Measurements from ENCODE around the gene EIF4B.
"Not testable (repeated sequence)": the region's sequence is repeated elsewhere in the genome, so short reads cannot be mapped to it uniquely, and the experiment has no call there.

Gene EIF4B

DNA sequence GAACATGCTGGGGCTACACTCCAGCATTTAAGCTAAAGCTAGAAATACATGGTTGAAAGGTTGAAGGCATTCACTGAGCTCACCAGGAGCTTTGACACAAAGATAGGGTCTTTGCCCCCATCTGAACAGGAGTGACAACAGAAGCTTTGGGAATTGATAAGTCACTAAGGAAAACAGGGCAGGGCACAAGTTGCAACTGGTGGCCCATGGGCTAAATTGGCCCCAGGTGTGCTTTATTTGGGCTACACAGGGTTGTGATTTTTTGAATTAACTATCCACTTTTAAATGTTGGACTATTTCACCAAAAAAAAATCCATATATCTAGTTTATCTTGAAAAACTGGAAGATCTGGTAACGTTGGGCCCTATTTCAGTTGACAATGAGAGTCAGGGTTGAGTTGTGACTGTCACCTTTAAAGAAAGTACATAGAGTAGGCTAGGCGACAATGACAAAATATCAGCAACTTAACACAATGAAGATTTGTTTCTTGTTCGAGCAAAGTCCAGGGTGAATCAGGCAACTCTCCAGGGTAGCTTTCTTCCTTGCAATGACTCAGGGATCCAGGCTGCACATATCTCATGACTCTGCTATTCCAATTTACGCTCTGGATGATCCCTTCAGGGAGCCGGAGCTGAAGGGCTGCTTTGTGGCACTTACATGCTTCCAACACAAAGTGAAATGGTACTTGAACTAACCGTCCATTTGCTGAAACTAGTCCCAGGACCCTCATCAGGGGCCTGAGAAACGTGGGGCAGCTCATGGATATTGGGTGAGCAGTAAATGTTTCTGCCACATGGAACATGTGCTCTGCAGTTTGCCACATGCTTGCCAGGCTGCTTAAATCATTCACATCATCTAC is 13.3 kb upstream of the EIF4B start:
- H3K36me3 ChIP-seq (ENCODE audit: control insufficient read depth in 2 of 2, insufficient read depth in 2 of 2, low read length in 2 of 2), result no peaks in the 10 kb centered on the region
- no peaks in the 10 kb centered on the region for H3K27me3 ChIP-seq (ENCODE audit: control insufficient read depth in 2 of 2, insufficient read depth in 2 of 2, low read length in 2 of 2)
- no peak overlapping the region for H3K4me3 ChIP-seq (ENCODE audit: low read length in 2 of 2)
- peak overlapping the region in 1 of 2 donors; percentile 41 for H3K9ac ChIP-seq (ENCODE audit: low read depth in 1 of 2, low read length in 2 of 2)
- peaks cover 10 to 23% of the 10 kb centered on the region in 2 donors for H3K4me1 ChIP-seq (ENCODE audit: control insufficient read depth in 2 of 2, insufficient read depth in 2 of 2, low read length in 2 of 2)
- no peaks in the 10 kb centered on the region for H3K9me3 ChIP-seq (ENCODE audit: control insufficient read depth in 2 of 2, low read length in 2 of 2)
- H3K27ac ChIP-seq (ENCODE audit: low read depth in 2 of 2, low read length in 2 of 2), result peak overlapping the region; percentile 74 to 87

DNA sequence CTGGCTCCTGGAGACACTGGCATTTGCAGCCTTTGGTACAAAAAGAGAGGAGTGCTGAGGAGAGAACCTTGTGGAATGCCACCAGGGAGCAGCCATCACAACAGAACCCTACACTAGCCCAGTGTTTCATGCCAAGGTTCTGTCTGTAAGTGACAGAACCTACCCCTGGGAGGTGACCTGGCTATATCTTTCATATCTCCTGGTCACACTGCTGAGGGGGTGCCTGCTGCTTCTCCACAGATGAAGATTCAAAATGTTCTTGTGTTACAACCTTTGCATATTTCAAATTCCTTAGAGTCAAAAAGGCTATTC is 12.7 kb upstream of the EIF4B start:
- Histone ChIP-seq H3K4me1 (ENCODE audit: control insufficient read depth in 2 of 2, insufficient read depth in 2 of 2, low read length in 2 of 2) (peaks cover 10 to 23% of the 10 kb centered on the region in 2 donors), H3K9me3 (ENCODE audit: control insufficient read depth in 2 of 2, low read length in 2 of 2) (no peaks in the 10 kb centered on the region), H3K9ac (ENCODE audit: low read depth in 1 of 2, low read length in 2 of 2) (no peak overlapping the region), H3K27ac (ENCODE audit: low read depth in 2 of 2, low read length in 2 of 2) (peak overlapping the region; percentile 17 to 59), H3K36me3 (ENCODE audit: control insufficient read depth in 2 of 2, insufficient read depth in 2 of 2, low read length in 2 of 2) (no peaks in the 10 kb centered on the region), H3K4me3 (ENCODE audit: low read length in 2 of 2) (no peak overlapping the region), H3K27me3 (ENCODE audit: control insufficient read depth in 2 of 2, insufficient read depth in 2 of 2, low read length in 2 of 2) (no peaks in the 10 kb centered on the region)

DNA sequence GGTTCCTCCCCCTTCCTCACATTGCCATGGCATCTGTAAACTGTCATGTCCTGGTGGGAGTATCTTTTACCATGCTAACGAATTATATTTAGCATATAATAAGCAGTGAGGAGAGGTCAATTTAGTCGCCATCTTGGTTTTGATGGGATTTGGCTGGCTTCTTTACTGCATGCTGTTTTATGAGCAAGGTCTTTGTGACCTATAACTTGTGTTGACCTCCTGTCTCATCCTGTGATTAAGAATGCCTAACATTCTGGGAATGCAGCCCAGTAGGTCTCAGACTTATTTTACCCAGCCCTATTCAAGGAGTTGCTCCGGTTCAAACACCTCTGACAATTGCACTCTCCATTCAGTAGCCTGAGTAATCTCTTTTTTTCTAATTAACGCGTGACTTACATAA is 2.1 kb upstream of the EIF4B start:
- H3K27me3 ChIP-seq (ENCODE audit: control insufficient read depth in 2 of 2, insufficient read depth in 2 of 2, low read length in 2 of 2), result no peaks in the 10 kb centered on the region
- peaks cover 3% of the 10 kb centered on the region in 2 donors for H3K36me3 ChIP-seq (ENCODE audit: control insufficient read depth in 2 of 2, insufficient read depth in 2 of 2, low read length in 2 of 2)
- H3K4me1 ChIP-seq (ENCODE audit: control insufficient read depth in 2 of 2, insufficient read depth in 2 of 2, low read length in 2 of 2), result peaks cover 17 to 27% of the 10 kb centered on the region in 2 donors
- H3K27ac ChIP-seq (ENCODE audit: low read depth in 2 of 2, low read length in 2 of 2), result no peak overlapping the region
- no peak overlapping the region for H3K4me3 ChIP-seq (ENCODE audit: low read length in 2 of 2)
- H3K9me3 ChIP-seq (ENCODE audit: control insufficient read depth in 2 of 2, low read length in 2 of 2), result no peaks in the 10 kb centered on the region
- H3K9ac ChIP-seq (ENCODE audit: low read depth in 1 of 2, low read length in 2 of 2), result no peak overlapping the region

DNA sequence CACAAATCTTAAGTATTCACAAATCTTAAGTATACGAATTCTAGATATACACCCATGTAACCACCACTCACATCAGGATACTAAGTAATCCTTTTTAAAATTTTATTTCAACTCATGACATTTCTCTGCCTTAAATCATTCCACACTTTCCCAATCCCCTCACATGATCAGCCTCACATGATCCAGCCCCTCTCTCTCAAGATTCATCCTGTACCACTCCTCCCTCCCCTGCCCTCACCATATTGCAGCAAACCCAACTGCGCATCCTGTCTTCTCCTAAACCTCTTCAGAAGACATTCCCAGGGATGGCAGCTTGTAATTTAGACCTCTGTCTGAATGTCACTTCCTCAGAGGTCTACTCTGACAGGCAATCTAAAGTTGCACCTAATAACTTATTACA is 1.7 kb upstream of the EIF4B start:
- Histone ChIP-seq H3K27ac (ENCODE audit: low read depth in 2 of 2, low read length in 2 of 2) (no peak overlapping the region), H3K9me3 (ENCODE audit: control insufficient read depth in 2 of 2, low read length in 2 of 2) (no peaks in the 10 kb centered on the region), H3K9ac (ENCODE audit: low read depth in 1 of 2, low read length in 2 of 2) (no peak overlapping the region), H3K36me3 (ENCODE audit: control insufficient read depth in 2 of 2, insufficient read depth in 2 of 2, low read length in 2 of 2) (peaks cover 3% of the 10 kb centered on the region in 2 donors), H3K27me3 (ENCODE audit: control insufficient read depth in 2 of 2, insufficient read depth in 2 of 2, low read length in 2 of 2) (no peaks in the 10 kb centered on the region), H3K4me1 (ENCODE audit: control insufficient read depth in 2 of 2, insufficient read depth in 2 of 2, low read length in 2 of 2) (peaks cover 20 to 26% of the 10 kb centered on the region in 2 donors), H3K4me3 (ENCODE audit: low read length in 2 of 2) (no peak overlapping the region)

DNA sequence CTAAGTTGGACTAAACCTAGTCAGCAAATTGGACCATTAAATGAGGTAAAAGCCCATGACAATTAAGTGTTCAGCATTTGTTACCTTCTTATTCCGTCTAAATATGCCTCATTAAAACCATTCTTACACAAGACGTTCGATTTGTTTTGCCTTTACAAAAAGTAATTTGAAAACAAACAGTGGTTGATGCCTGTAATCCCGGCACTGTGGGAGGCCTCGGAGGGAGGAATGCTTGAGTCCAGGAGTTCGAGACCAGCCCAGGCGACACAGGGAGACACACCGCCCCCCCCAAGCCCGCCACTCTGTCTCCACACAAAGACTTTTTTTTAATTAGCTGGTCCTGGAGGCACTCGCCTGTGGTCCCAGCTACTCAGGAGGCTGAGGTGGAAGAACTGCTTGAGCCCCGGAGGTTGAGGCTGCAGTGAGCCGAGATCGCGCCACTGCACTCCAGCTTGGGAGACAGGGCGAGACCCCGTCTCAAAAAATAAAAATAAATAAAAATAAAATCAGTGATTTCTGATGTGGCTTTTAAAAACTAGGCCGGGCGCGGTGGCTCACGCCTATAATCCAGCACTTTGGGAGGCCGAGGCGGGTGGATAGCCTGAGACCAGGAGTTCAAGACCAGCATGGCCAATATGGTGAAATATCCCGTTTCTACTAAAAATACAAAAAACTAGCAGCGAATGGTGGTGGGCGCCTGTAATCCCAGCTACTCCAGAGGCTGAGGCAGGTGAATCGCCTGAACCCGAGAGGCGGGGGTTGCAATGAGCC is 856 bp upstream of the EIF4B start:
- Histone ChIP-seq H3K36me3 (ENCODE audit: control insufficient read depth in 2 of 2, insufficient read depth in 2 of 2, low read length in 2 of 2) (peaks cover 3 to 7% of the 10 kb centered on the region in 2 donors), H3K9me3 (ENCODE audit: control insufficient read depth in 2 of 2, low read length in 2 of 2) (no peaks in the 10 kb centered on the region), H3K27ac (ENCODE audit: low read depth in 2 of 2, low read length in 2 of 2) (peak overlapping the region; percentile 88 to 92), H3K9ac (ENCODE audit: low read depth in 1 of 2, low read length in 2 of 2) (peak overlapping the region; percentile 75 to 78), H3K27me3 (ENCODE audit: control insufficient read depth in 2 of 2, insufficient read depth in 2 of 2, low read length in 2 of 2) (no peaks in the 10 kb centered on the region), H3K4me3 (ENCODE audit: low read length in 2 of 2) (peak overlapping the region; percentile 92 to 98), H3K4me1 (ENCODE audit: control insufficient read depth in 2 of 2, insufficient read depth in 2 of 2, low read length in 2 of 2) (peaks cover 20 to 21% of the 10 kb centered on the region in 2 donors)

DNA sequence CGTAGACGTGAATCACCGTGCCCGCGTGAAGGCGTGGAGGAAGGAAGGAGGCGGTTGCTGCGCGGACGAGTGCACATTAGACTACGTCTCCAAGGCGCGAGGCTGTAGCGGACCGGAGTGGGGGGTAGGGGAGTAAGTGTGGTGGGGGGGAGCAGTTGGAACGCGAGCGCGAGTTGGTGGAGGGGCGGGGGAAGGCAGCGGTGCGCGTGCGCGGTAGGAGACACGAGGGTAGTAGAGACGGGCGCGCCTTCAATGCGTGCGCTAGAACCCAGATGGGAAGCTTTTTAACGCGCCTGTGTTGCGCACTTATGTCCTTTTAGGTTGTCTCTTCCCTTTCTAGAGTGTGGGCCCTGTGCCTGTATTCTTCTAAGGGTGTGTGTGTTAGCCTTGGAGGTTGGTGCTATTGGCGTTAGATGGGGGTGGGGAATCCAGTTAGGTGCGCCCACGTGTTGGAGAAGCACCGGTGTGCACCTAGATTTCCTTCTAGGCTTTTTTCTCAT is 604 bp downstream of the EIF4B start:
- Histone ChIP-seq H3K4me3 (ENCODE audit: low read length in 2 of 2) (peak overlapping the region; percentile 90 to 98), H3K9ac (ENCODE audit: low read depth in 1 of 2, low read length in 2 of 2) (peak overlapping the region; percentile 73 to 98), H3K9me3 (ENCODE audit: control insufficient read depth in 2 of 2, low read length in 2 of 2) (no peaks in the 10 kb centered on the region), H3K4me1 (ENCODE audit: control insufficient read depth in 2 of 2, insufficient read depth in 2 of 2, low read length in 2 of 2) (peaks cover 20 to 21% of the 10 kb centered on the region in 2 donors), H3K27me3 (ENCODE audit: control insufficient read depth in 2 of 2, insufficient read depth in 2 of 2, low read length in 2 of 2) (no peaks in the 10 kb centered on the region), H3K36me3 (ENCODE audit: control insufficient read depth in 2 of 2, insufficient read depth in 2 of 2, low read length in 2 of 2) (peaks cover 3 to 8% of the 10 kb centered on the region in 2 donors), H3K27ac (ENCODE audit: low read depth in 2 of 2, low read length in 2 of 2) (peak overlapping the region; percentile 88 to 92)

DNA sequence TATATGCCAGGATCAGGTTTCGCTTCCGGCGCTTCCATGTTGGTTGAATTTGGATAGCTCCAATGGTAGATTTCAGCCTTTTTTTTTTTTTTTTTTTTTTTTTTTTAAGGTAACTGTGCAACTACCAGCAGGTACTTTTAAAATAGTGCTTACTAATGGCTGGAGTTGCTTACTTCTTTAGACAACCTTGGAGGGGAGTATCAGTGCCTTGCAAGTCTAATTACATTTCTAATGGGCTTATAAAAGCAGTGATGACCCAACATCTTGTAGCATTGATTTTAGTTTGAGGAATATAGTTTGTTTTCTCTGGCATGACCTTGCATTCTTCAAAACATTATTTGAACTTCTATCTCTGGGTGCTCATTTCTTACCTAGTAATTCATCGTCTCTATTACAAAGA is 1.1 kb downstream of the EIF4B start:
- Histone ChIP-seq H3K9ac (ENCODE audit: low read depth in 1 of 2, low read length in 2 of 2) (peak overlapping the region; percentile 73 to 98), H3K27ac (ENCODE audit: low read depth in 2 of 2, low read length in 2 of 2) (no peak overlapping the region), H3K9me3 (ENCODE audit: control insufficient read depth in 2 of 2, low read length in 2 of 2) (no peaks in the 10 kb centered on the region), H3K36me3 (ENCODE audit: control insufficient read depth in 2 of 2, insufficient read depth in 2 of 2, low read length in 2 of 2) (peaks cover 3 to 8% of the 10 kb centered on the region in 2 donors), H3K4me1 (ENCODE audit: control insufficient read depth in 2 of 2, insufficient read depth in 2 of 2, low read length in 2 of 2) (peaks cover 20 to 21% of the 10 kb centered on the region in 2 donors), H3K4me3 (ENCODE audit: low read length in 2 of 2) (peak overlapping the region; percentile 90 to 98), H3K27me3 (ENCODE audit: control insufficient read depth in 2 of 2, insufficient read depth in 2 of 2, low read length in 2 of 2) (no peaks in the 10 kb centered on the region)

DNA sequence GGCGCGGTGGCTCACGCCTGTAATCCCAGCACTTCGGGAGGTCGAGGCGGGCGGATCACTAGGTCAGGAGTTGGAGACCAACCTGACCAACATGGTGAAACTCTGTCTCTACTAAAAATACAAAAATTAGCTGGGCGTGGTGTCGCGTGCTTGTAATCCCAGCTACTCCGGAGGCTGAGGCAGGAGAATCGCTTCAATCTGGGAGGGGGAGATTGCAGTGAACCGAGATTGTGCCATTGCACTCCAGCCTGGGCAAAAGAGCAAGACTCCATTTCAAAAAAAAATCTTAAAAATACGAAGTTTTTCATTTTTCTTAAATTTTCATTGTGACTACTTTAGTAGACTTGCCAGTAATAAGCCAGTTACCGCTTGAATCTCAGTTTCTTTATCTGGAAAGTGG is 2.5 kb downstream of the EIF4B start:
- H3K27me3 ChIP-seq (ENCODE audit: control insufficient read depth in 2 of 2, insufficient read depth in 2 of 2, low read length in 2 of 2); H3K9me3 ChIP-seq (ENCODE audit: control insufficient read depth in 2 of 2, low read length in 2 of 2); H3K4me3 ChIP-seq (ENCODE audit: low read length in 2 of 2); H3K27ac ChIP-seq (ENCODE audit: low read depth in 2 of 2, low read length in 2 of 2); H3K9ac ChIP-seq (ENCODE audit: low read depth in 1 of 2, low read length in 2 of 2); H3K36me3 ChIP-seq (ENCODE audit: control insufficient read depth in 2 of 2, insufficient read depth in 2 of 2, low read length in 2 of 2): not testable (repeated sequence)
- peaks cover 20 to 21% of the 10 kb centered on the region in 2 donors for H3K4me1 ChIP-seq (ENCODE audit: control insufficient read depth in 2 of 2, insufficient read depth in 2 of 2, low read length in 2 of 2)

DNA sequence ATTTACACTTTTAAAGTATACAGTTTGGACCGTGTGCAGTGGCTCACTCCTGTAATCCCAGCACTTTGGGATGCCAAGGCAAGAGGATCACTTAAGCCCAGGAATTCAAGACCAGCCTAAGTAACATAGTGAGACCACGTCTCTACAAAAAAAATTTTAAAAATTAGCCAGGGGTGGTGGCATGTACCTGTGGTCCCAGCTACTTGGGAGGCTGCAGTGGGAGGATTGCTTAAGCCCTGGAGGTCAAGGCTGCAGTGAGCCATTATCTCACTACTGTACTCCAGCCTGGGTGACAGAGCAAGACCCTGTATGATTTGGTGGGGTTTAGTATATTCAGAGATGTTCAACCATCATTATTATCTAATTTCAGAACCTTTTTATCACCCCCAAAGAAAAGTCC is 4.7 kb downstream of the EIF4B start:
- peaks cover 5 to 10% of the 10 kb centered on the region in 2 donors for H3K36me3 ChIP-seq (ENCODE audit: control insufficient read depth in 2 of 2, insufficient read depth in 2 of 2, low read length in 2 of 2)
- H3K27ac ChIP-seq (ENCODE audit: low read depth in 2 of 2, low read length in 2 of 2), result no peak overlapping the region
- H3K9me3 ChIP-seq (ENCODE audit: control insufficient read depth in 2 of 2, low read length in 2 of 2), result no peaks in the 10 kb centered on the region
- no peak overlapping the region for H3K9ac ChIP-seq (ENCODE audit: low read depth in 1 of 2, low read length in 2 of 2)
- H3K27me3 ChIP-seq (ENCODE audit: control insufficient read depth in 2 of 2, insufficient read depth in 2 of 2, low read length in 2 of 2), result no peaks in the 10 kb centered on the region
- H3K4me1 ChIP-seq (ENCODE audit: control insufficient read depth in 2 of 2, insufficient read depth in 2 of 2, low read length in 2 of 2), result peaks cover 17 to 20% of the 10 kb centered on the region in 2 donors
- no peak overlapping the region for H3K4me3 ChIP-seq (ENCODE audit: low read length in 2 of 2)

DNA sequence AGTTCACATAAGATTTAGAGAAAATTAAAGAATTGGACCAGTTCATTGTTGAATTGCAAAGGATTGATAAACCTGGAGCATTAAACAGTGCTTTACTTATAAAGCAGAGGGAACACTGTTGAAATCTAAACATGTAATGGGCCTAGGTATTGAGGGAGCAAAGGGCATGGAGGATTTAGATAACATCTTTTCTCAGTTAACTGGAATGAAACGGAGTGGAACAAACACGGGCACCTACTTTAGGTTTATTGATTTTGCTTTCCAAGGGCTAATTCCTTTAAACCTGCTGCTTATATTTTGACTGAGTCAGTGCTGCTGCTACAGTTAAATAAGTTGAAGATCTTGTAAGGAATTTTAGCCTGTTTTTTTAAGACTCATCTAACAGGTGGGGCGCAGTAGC is 5.6 kb downstream of the EIF4B start:
- no peak overlapping the region for H3K27ac ChIP-seq (ENCODE audit: low read depth in 2 of 2, low read length in 2 of 2)
- H3K36me3 ChIP-seq (ENCODE audit: control insufficient read depth in 2 of 2, insufficient read depth in 2 of 2, low read length in 2 of 2), result peaks cover 5 to 19% of the 10 kb centered on the region in 2 donors
- H3K4me3 ChIP-seq (ENCODE audit: low read length in 2 of 2), result no peak overlapping the region
- no peaks in the 10 kb centered on the region for H3K27me3 ChIP-seq (ENCODE audit: control insufficient read depth in 2 of 2, insufficient read depth in 2 of 2, low read length in 2 of 2)
- H3K9ac ChIP-seq (ENCODE audit: low read depth in 1 of 2, low read length in 2 of 2), result no peak overlapping the region
- H3K4me1 ChIP-seq (ENCODE audit: control insufficient read depth in 2 of 2, insufficient read depth in 2 of 2, low read length in 2 of 2), result peaks cover 17 to 19% of the 10 kb centered on the region in 2 donors
- H3K9me3 ChIP-seq (ENCODE audit: control insufficient read depth in 2 of 2, low read length in 2 of 2), result no peaks in the 10 kb centered on the region

Data from mucosa of rectum (tissue), 2 donors.